Neural progenitor cell (in vitro differentiated cells): ENCODE results near the gene TBPL2. TPM values are rescaled to one million over a fixed set of nuclear protein-coding genes. Genes with fewer than 3 reads are reported as not detected.

ENCODE experiments used
- DNase-seq: peaks from one replicate; pipeline ENCODE4 v3.0.0-alpha.2; 2016; ENCODE audit warnings: low spot score
- H2AFZ ChIP-seq: fragments of 200-600 bp; sonication (generic); replicated peaks from 2 replicates; pipeline ENCODE4 v1.6.1; 2016; ENCODE audit warnings: antibody characterized with exemption
- H3F3A ChIP-seq: fragments of 200-600 bp; sonication (generic); 2 replicates; pipeline ENCODE4 v1.6.1; 2016; ENCODE audit warnings: antibody characterized with exemption, low read depth
- H3K27ac ChIP-seq: fragments of 200-600 bp; sonication (generic); 2 replicates; pipeline ENCODE4 v1.5.1; 2016; ENCODE audit warnings: mild to moderate bottlenecking
- H3K27me3 ChIP-seq: fragments of 200-600 bp; sonication (generic); 2 replicates; pipeline ENCODE4 v1.6.1; 2016; ENCODE audit warnings: mild to moderate bottlenecking, moderate library complexity
- H3K36me3 ChIP-seq: fragments of 200-600 bp; sonication (generic); 2 replicates; pipeline ENCODE4 v1.5.1; 2016
- H3K4me1 ChIP-seq: fragments of 200-600 bp; sonication (generic); 2 replicates; pipeline ENCODE4 v1.6.1; 2016; ENCODE audit warnings: mixed run types
- H3K4me2 ChIP-seq: fragments of 200-600 bp; sonication (generic); 2 replicates; pipeline ENCODE4 v1.6.1; 2016
- H3K4me3 ChIP-seq: fragments of 200-600 bp; sonication (generic); 2 replicates; pipeline ENCODE4 v1.5.1; 2016
- H3K79me2 ChIP-seq: fragments of 200-600 bp; sonication (generic); 2 replicates; pipeline ENCODE4 v1.6.1; 2016; ENCODE audit warnings: low read depth
- H3K9ac ChIP-seq: fragments of 200-600 bp; sonication (generic); 2 replicates; pipeline ENCODE4 v1.6.1; 2016
- H3K9me3 ChIP-seq: fragments of 200-600 bp; sonication (generic); 2 replicates; pipeline ENCODE4 v1.5.1; 2016; ENCODE audit warnings: low read depth
- H4K20me1 ChIP-seq: fragments of 200-600 bp; sonication (generic); 2 replicates; pipeline ENCODE4 v1.6.1; 2016; ENCODE audit warnings: low read depth
- H3K27ac Mint-ChIP-seq: 3 replicates; pipeline ENCODE4 v1.8.0; 2021; ENCODE audit warnings: mixed read lengths
- H3K27me3 Mint-ChIP-seq: 2 replicates; pipeline ENCODE4 v1.8.0; 2022; ENCODE audit warnings: low read depth, mild to moderate bottlenecking, inconsistent platforms, moderate library complexity, mixed read lengths; ENCODE audit not compliant: insufficient read depth
- H3K36me3 Mint-ChIP-seq: 3 replicates; pipeline ENCODE4 v1.8.0; 2021; ENCODE audit warnings: mixed read lengths
- H3K4me1 Mint-ChIP-seq: 3 replicates; pipeline ENCODE4 v1.8.0; 2021; ENCODE audit warnings: mixed read lengths
- H3K4me3 Mint-ChIP-seq: 3 replicates; pipeline ENCODE4 v1.8.0; 2021; ENCODE audit warnings: mild to moderate bottlenecking, moderate library complexity, mixed read lengths
- H3K9me3 Mint-ChIP-seq: 3 replicates; pipeline ENCODE4 v1.8.0; 2020; ENCODE audit warnings: mixed read lengths
- CTCF ChIP-seq: fragments of 200-600 bp; sonication (generic); IDR thresholded peaks from 2 replicates; pipeline ENCODE4 v1.5.1; 2017; ENCODE audit warnings: antibody characterized with exemption, mild to moderate bottlenecking
- EZH2 ChIP-seq: fragments of 200-600 bp; sonication (generic); IDR thresholded peaks from 2 replicates; pipeline ENCODE4 v1.6.1; 2017; ENCODE audit warnings: antibody characterized with exemption, mild to moderate bottlenecking, moderate library complexity
- EZH2phosphoT487 ChIP-seq: fragments of 200-600 bp; sonication (generic); IDR thresholded peaks from 2 replicates; pipeline ENCODE4 v1.6.1; 2017; ENCODE audit warnings: antibody characterized with exemption
- total RNA-seq: library from RNA; depleted of rRNA; stranded (reverse); fragments of >200 nt; gene quantifications from 2 replicates; pipeline ENCODE4 v1.2.3, GENCODE V29; 2015; ENCODE audit warnings: low replicate concordance

Gene TBPL2
- total RNA-seq, 1 donor from 2014 or later, result not detected

GRCh38 chr14:55446833-55447232 lies 6.4 kb upstream of the TBPL2 start:
- H3K36me3 ChIP-seq, result no peaks in the 10 kb centered on the region
- H3K9ac ChIP-seq, result no peak overlapping the region

DNA sequence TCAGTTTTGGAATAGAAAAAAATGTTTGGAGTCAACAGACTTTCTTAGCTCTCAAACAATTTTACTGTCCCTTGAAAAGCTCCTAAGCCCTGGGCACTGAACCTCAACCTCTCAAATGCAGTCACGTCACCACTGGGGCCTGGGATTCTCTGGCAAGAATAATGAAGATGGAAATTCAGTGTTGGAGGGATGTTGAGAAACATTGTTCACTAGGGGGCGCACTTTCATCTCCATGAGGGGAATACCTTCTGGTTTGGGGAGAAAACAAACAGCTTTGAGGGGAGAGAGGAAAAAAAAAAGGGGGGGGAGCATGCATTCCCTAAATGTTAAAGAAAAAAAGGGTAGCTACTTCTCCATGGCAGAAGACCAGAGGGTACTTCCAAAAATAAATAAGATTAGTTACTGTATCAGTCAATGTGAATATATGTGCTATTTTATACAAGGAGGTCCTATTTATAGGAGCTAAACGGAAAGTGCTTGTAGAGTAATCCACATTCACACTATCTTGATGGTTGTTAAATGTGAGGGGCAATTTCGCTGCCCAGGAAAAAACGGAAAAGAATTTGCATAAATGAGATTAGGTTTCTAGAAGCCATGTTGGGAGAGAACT lies 5.8 kb upstream of the TBPL2 start:
- no peaks in the 10 kb centered on the region for H3K27me3 ChIP-seq
- Mint-ChIP-seq H3K4me3 (no peak overlapping the region), H3K9me3 (no peaks in the 10 kb centered on the region), H3K27me3 (no peaks in the 10 kb centered on the region), H3K27ac (no peak overlapping the region), H3K36me3 (no peaks in the 10 kb centered on the region), H3K4me1 (peaks cover 12% of the 10 kb centered on the region)
- no peaks in the 10 kb centered on the region for H3F3A ChIP-seq
- no peak overlapping the region for H2AFZ ChIP-seq
- TF ChIP-seq CTCF, result peak; percentile 91
- TF ChIP-seq EZH2, result no peak
- H3K27ac ChIP-seq, result no peak overlapping the region
- H3K4me3 ChIP-seq, result no peak overlapping the region
- no peak overlapping the region for H3K4me2 ChIP-seq
- no peak overlapping the region for H3K9ac ChIP-seq
- no peaks in the 10 kb centered on the region for H3K79me2 ChIP-seq
- no peaks in the 10 kb centered on the region for H3K36me3 ChIP-seq
- DNase-seq, result peak; percentile 91
- H3K9me3 ChIP-seq, result no peaks in the 10 kb centered on the region
- H4K20me1 ChIP-seq, result no peaks in the 10 kb centered on the region
- H3K4me1 ChIP-seq, result no peaks in the 10 kb centered on the region

More at GRCh38 chr14:55446833-55447232, 6.4 kb upstream of the TBPL2 start:
- no peak for DNase-seq
- no peak for TF ChIP-seq EZH2phosphoT487
- TF ChIP-seq CTCF, result no peak
- TF ChIP-seq EZH2, result no peak
- Histone ChIP-seq H3F3A (no peaks in the 10 kb centered on the region), H3K9me3 (no peaks in the 10 kb centered on the region), H2AFZ (no peak overlapping the region), H3K4me2 (no peak overlapping the region), H3K4me3 (no peak overlapping the region), H3K27ac (no peak overlapping the region), H3K4me1 (no peaks in the 10 kb centered on the region), H3K79me2 (no peaks in the 10 kb centered on the region), H3K27me3 (no peaks in the 10 kb centered on the region), H4K20me1 (no peaks in the 10 kb centered on the region)
- H3K27me3 Mint-ChIP-seq, result no peaks in the 10 kb centered on the region
- no peaks in the 10 kb centered on the region for H3K9me3 Mint-ChIP-seq
- no peak overlapping the region for H3K4me3 Mint-ChIP-seq
- H3K36me3 Mint-ChIP-seq, result no peaks in the 10 kb centered on the region
- peaks cover 12% of the 10 kb centered on the region for H3K4me1 Mint-ChIP-seq
- no peak overlapping the region for H3K27ac Mint-ChIP-seq

DNA sequence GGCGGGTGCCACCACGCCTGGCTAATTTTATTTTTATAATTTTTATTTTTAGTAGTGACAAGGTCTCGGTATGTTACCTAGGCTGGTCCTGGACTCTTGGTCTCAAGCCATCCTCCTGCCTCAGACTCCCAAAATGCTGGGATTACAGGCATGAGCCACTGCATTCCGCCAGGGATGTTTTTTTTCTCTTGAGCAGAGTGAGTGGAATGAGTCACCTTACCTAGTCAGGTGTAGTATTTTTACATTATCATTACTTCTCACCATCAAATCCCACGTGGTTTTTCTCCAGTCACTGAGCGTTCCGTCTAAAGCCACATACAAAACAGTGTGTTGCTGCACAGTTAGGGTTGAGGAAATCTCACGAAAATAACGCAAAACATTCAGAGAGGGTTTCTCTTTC lies 870 bp upstream of the TBPL2 start:
- no peak overlapping the region for H3K27ac ChIP-seq
- Mint-ChIP-seq H3K9me3 (no peaks in the 10 kb centered on the region), H3K4me3 (no peak overlapping the region), H3K36me3 (no peaks in the 10 kb centered on the region), H3K27ac (no peak overlapping the region), H3K4me1 (peaks cover 9% of the 10 kb centered on the region), H3K27me3 (no peaks in the 10 kb centered on the region)
- no peaks in the 10 kb centered on the region for H3K36me3 ChIP-seq
- no peak overlapping the region for H3K4me2 ChIP-seq
- H3K4me1 ChIP-seq, result no peaks in the 10 kb centered on the region
- H3K79me2 ChIP-seq, result no peaks in the 10 kb centered on the region
- H3K9ac ChIP-seq, result no peak overlapping the region
- H4K20me1 ChIP-seq, result no peaks in the 10 kb centered on the region
- no peak for DNase-seq
- H3F3A ChIP-seq, result no peaks in the 10 kb centered on the region
- no peak overlapping the region for H2AFZ ChIP-seq
- TF ChIP-seq CTCF (no peak), EZH2 (no peak), EZH2phosphoT487 (no peak)
- no peak overlapping the region for H3K4me3 ChIP-seq
- H3K9me3 ChIP-seq, result no peaks in the 10 kb centered on the region
- H3K27me3 ChIP-seq, result peaks cover 4% of the 10 kb centered on the region
